Stimulated activated CD8-positive, alpha-beta memory T cell treated with anti-CD3 and anti-CD28 coated beads, Interleukin-7, amount 100 ng/mL, for 24 hours (primary cell): ENCODE results near the gene FTCD.
"Not testable (repeated sequence)": the region's sequence is repeated elsewhere in the genome, so short reads cannot be mapped to it uniquely, and the experiment has no call there.

Source experiments
- DNase-seq: peaks from one replicate; pipeline ENCODE4 v3.0.0-alpha.2; 2020; ENCODE audit warnings: low read depth

The FTCD gene

GRCh38 chr21:46155514-46156377 is at the start of gene FTCD:
Gene FTCD, minus strand, starts transcription at chr21:46155579. Its CDS starts 56 bp downstream, at chr21:46155523.
- no peak for DNase-seq

- no peak for DNase-seq
Measured at GRCh38 chr21:46205166-46205565, 49.8 kb upstream of the FTCD start.

- no peak for DNase-seq
Measured at GRCh38 chr21:46203203-46203600, 47.8 kb upstream of the FTCD start.

DNA sequence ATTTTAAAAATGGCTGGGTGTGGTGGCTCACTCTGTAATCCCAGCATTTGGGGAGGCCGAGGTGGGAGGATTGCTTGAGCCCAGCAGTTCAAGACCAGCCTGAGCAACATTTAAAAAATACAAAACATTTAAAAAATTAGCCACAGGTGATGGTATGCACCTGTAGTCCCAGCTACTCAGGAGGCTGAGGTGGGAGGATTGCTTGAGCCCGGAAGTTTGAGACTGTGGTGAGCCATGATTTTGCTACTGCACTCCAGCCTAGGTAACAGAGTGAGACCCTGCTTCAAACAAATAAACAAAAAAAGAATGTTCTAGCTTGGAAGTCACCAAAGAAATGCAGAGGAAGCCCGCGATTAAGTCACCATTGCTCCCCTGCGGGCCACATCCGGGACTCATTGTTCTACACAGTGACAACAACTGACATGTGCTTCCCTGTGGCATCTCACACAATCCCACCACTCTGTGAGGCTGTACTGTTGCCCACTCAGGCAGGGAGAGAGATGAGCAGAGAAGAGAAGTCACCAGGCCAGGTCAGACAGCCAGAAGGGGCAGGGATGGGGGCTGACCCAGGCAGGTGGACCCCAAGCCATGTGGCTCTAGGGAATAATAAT is 47.3 kb upstream of the FTCD start:
- no peak for DNase-seq

- not testable (repeated sequence) for DNase-seq
Measured at GRCh38 chr21:46200877-46201803, 45.8 kb upstream of the FTCD start.

GRCh38 chr21:46199436-46200373 is 44.3 kb upstream of the FTCD start:
- no peak for DNase-seq

DNA sequence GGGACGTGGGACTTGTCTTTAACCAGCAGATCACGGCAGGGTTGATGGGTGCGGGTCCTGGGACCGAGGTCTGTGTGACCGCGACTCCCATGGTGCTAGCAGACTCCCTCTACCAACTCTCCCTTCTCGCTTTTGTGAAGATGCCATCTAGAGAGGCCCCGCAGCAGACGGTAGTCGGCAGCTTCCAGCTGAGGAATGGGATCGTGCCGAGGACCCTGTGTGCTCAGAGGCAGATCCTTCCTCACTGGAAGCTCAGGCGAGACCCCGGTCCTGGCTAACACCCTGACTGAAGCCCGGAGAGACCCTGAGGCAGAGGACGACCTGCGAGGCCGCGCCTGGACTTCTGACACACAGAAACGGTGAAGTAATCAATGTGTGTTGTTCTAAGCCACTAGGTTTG is 41.4 kb upstream of the FTCD start:
- DNase-seq, result no peak

GRCh38 chr21:46195595-46196195 is 40.3 kb upstream of the FTCD start:
- no peak for DNase-seq

- no peak for DNase-seq
Measured at GRCh38 chr21:46194374-46195334, 39.3 kb upstream of the FTCD start.

GRCh38 chr21:46193829-46194373 is 38.5 kb upstream of the FTCD start:
- no peak for DNase-seq

DNA sequence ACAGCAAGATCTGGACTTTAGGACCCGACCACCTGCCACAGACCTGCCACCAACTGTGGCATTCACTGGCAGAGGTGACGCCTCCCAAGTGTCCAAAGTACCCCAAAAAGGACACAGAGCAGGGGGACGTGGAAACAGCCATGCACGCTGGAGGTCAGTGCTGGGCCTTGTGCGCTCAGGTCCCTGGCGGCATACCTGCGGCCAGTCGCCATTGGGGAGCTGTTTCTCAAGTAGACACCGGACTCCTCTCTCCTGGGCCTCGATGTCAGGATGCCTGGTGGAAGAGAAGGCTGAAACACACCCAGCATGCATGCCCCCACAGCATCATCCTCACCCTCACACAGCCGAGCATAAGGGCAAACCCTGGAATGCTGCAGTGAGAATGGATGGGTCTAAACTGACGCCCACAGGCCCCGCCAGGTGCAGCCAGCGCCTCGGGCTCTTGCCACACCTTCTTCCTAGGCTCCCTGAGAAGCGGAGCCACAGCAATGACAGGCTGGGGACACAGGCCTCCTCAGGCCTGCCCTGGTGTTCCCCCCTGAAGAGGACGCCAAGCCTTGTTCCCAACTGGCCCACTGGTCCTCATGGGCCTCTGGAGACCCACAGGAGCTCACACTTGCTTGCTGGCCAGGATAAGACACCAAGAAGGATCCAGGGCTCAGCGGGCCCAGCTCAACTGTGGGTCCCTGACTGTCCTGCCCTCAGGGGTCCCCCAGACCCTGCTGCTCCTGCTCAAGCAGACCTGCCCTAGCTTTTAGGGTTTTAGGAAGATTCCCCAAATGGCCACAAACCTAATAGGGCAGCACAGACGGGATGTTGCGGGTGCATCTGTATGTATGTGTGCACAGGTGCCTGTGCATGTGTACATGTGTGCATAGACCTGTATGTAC is 36.6 kb upstream of the FTCD start:
- no peak for DNase-seq

GRCh38 chr21:46191257-46191685 is 35.9 kb upstream of the FTCD start:
- no peak for DNase-seq

- no peak for DNase-seq
Measured at GRCh38 chr21:46190491-46191131, 35.2 kb upstream of the FTCD start.

DNA sequence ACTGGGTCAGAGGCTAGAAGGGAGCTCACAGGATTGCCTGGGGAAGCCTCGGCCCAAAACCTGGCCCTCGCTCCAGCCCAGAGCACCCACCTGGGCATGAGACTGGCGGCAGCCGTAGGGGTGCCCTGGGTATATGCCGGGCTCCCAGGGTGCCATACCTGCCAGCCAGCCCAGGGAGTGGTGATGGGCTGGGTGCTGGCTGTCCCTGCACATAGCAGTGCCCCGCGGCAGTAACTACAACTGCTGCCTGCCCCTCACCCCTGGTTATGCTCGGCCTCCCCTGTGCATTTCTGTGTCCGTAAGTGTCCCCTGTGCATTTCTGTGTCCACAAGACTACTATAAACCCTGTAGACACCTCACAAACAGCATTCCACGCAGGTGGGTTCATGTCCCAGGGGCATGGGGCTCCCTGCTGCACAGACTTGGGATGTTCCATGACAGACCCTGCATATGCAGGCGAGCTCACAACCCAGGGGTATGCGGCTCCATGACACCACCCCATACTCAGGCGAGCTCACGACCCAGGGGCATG is 34.6 kb upstream of the FTCD start:
- DNase-seq, result no peak

DNA sequence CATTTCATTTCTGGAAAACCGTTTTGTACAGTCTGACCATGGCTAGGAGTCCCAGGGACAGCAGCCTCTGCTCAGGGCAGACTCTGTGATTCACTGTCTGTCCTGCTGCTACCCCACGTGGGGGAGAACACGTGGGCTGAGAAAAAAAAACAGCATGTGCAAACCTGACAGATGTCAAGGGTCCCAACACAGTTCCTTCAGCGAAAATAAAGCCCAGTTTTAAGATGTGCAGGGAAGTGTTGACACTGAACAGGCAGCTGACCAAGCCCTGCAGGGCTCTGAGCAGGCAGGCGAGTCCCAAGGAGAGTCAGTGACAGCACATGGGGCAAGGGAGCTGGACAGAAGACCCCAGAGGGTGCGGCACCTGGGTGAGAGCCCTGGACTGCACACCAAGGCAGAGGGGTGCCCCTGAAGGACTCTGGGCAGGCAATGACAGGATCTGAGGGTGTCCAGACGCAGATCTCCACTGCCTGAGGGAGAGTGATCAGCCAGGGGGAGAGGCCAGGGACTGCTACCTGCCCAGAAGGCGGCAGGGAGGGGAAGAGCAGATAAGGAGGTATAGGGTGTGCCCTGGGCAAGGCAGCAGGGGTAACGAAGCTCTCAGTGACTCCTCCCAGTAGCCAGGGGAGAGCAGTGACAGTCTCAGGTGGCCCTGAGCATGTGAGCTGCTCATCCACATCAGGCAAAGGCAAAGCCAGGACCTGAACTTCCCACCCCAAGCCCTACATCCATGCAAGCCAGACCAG is 34.0 kb upstream of the FTCD start:
- DNase-seq, result no peak
